SK-N-SH treated with all-trans-retinoic acid at 6 μM for 48 hours (cell line): ENCODE results near the gene HLTF.

Experiments used
- ATAC-seq: fragments of 200-7000 bp; cut with Tn5 transposase; 3 replicates; pipeline ENCODE4 v1.9.1; 2020; ENCODE audit warnings: mild to moderate bottlenecking, moderate library complexity
- BACH2 ChIP-seq: fragments of 250-450 bp; sonication (Bioruptor Pico); IDR thresholded peaks from 2 replicates; pipeline ENCODE4 v1.9.0; 2021; ENCODE audit warnings: mild to moderate bottlenecking, borderline replicate concordance
- CSDC2 ChIP-seq: fragments of 250-450 bp; sonication (Bioruptor Pico); IDR thresholded peaks from 2 replicates; pipeline ENCODE4 v1.5.0; 2020; ENCODE audit warnings: mild to moderate bottlenecking, moderate library complexity
- CSRNP3 ChIP-seq: fragments of 250-450 bp; sonication (Bioruptor Pico); IDR thresholded peaks from 2 replicates; pipeline ENCODE4 v1.5.1; 2021; ENCODE audit warnings: mild to moderate bottlenecking, moderate library complexity
- ESRRG ChIP-seq: fragments of 250-450 bp; sonication (Bioruptor Pico); IDR thresholded peaks from 2 replicates; pipeline ENCODE4 v1.6.1; 2021; ENCODE audit warnings: mild to moderate bottlenecking
- GLIS3 ChIP-seq: fragments of 250-450 bp; sonication (Bioruptor Pico); IDR thresholded peaks from 2 replicates; pipeline ENCODE4 v1.5.0; 2020; ENCODE audit warnings: mild to moderate bottlenecking, moderate library complexity
- ISL1 ChIP-seq: fragments of 250-450 bp; sonication (Bioruptor Pico); IDR thresholded peaks from 2 replicates; pipeline ENCODE4 v2.1.2; 2022; ENCODE audit warnings: mild to moderate bottlenecking, moderate library complexity
- OSR1 ChIP-seq: fragments of 250-450 bp; sonication (Bioruptor Pico); IDR thresholded peaks from 2 replicates; pipeline ENCODE4 v1.8.0; 2022; ENCODE audit warnings: moderate library complexity, mild to moderate bottlenecking, inconsistent platforms
- PPARA ChIP-seq: fragments of 250-450 bp; sonication (Bioruptor Pico); IDR thresholded peaks from 2 replicates; pipeline ENCODE4 v1.5.0; 2020; ENCODE audit warnings: mild to moderate bottlenecking, borderline replicate concordance
- RARB ChIP-seq: fragments of 250-450 bp; sonication (Bioruptor Pico); IDR thresholded peaks from 2 replicates; pipeline ENCODE4 v1.8.0; 2021; ENCODE audit warnings: mild to moderate bottlenecking, moderate library complexity
- SNAI2 ChIP-seq: fragments of 250-450 bp; sonication (Bioruptor Pico); IDR thresholded peaks from 2 replicates; pipeline ENCODE4 v1.5.0; 2020; ENCODE audit warnings: mild to moderate bottlenecking, moderate library complexity
- TCF4 ChIP-seq: fragments of 250-450 bp; sonication (Bioruptor Pico); IDR thresholded peaks from 2 replicates; pipeline ENCODE4 v1.8.0; 2021; ENCODE audit warnings: mild to moderate bottlenecking, moderate library complexity, borderline replicate concordance
- TOX ChIP-seq: fragments of 250-450 bp; sonication (Bioruptor Pico); IDR thresholded peaks from 2 replicates; pipeline ENCODE4 v1.8.0; 2021; ENCODE audit warnings: mild to moderate bottlenecking, moderate library complexity, borderline replicate concordance
- ZC3H10 ChIP-seq: fragments of 250-450 bp; sonication (Bioruptor Pico); IDR thresholded peaks from 2 replicates; pipeline ENCODE4 v1.5.1; 2021; ENCODE audit warnings: mild to moderate bottlenecking, moderate library complexity
- ZFP3 ChIP-seq: fragments of 250-450 bp; sonication (Bioruptor Pico); IDR thresholded peaks from 2 replicates; pipeline ENCODE4 v1.5.0; 2020; ENCODE audit warnings: mild to moderate bottlenecking, moderate library complexity
- ZFP30 ChIP-seq: fragments of 450-650 bp; formaldehyde crosslinking; IDR thresholded peaks from 2 replicates; pipeline ENCODE4 v1.5.0; 2022; ENCODE audit warnings: mild to moderate bottlenecking, moderate library complexity
- ZNF565 ChIP-seq: fragments of 450-650 bp; formaldehyde crosslinking; conservative IDR thresholded peaks from 2 replicates; pipeline ENCODE4 v1.5.0; 2020; ENCODE audit warnings: low read depth, mild to moderate bottlenecking, moderate library complexity
- ZNF70 ChIP-seq: fragments of 450-650 bp; formaldehyde crosslinking; IDR thresholded peaks from 2 replicates; pipeline ENCODE4 v1.5.0; 2020; ENCODE audit warnings: mild to moderate bottlenecking, moderate library complexity
- ZNF8 ChIP-seq: fragments of 450-650 bp; formaldehyde crosslinking; IDR thresholded peaks from 2 replicates; pipeline ENCODE4 v1.5.0; 2020; ENCODE audit warnings: mild to moderate bottlenecking, moderate library complexity
- TF ChIP-seq, protein P1 (sequence below): fragments of 250-450 bp; sonication (Bioruptor Pico); IDR thresholded peaks from 2 replicates; pipeline ENCODE4 v1.8.0; 2021; ENCODE audit warnings: low read depth, mild to moderate bottlenecking, moderate library complexity, borderline replicate concordance
- TF ChIP-seq, protein P2 (sequence below): fragments of 250-450 bp; sonication (Bioruptor Pico); IDR thresholded peaks from 2 replicates; pipeline ENCODE4 v1.5.1; 2020; ENCODE audit warnings: low read depth, mild to moderate bottlenecking, moderate library complexity
- TF ChIP-seq, protein P3 (sequence below): fragments of 250-450 bp; sonication (Bioruptor Pico); IDR thresholded peaks from 2 replicates; pipeline ENCODE4 v1.5.0; 2020; ENCODE audit warnings: mild to moderate bottlenecking, moderate library complexity
- TF ChIP-seq, protein P4 (sequence below): fragments of 250-450 bp; sonication (Bioruptor Pico); IDR thresholded peaks from 2 replicates; pipeline ENCODE4 v1.8.0; 2020; ENCODE audit warnings: mild to moderate bottlenecking, moderate library complexity, borderline replicate concordance

The HLTF gene

DNA sequence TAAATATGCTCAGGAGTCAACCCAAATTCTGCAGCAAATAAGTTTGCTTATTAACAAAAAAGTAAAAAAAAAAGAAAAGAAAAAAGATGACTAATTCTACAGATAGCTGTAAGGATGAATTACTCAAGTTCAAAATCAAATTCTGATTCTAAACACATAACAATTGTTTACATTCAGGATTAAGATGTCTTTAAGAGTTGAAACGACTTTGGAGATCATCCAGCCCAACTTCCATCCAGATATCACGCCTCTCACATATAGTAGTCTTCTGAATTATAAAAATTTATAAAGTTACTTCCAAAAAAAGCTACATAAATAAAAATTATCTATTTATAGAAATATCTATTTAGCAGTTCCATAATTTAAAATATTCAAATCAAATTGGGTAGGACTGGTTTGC lies 55.2 kb downstream of the HLTF start:
- ATAC-seq = no peak
- TF ChIP-seq ZNF565 (CRISPR knock-in tag) (no peak), PPARA (no peak), CSDC2 (CRISPR knock-in tag) (no peak), TOX (no peak), BACH2 (CRISPR knock-in tag) (no peak), ZFP3 (CRISPR knock-in tag) (no peak), ZNF70 (CRISPR knock-in tag) (no peak), ZFP30 (CRISPR knock-in tag) (no peak), ISL1 (CRISPR knock-in tag) (no peak), CSRNP3 (CRISPR knock-in tag) (no peak), ESRRG (CRISPR knock-in tag) (no peak), RARB (CRISPR knock-in tag) (no peak), SNAI2 (CRISPR knock-in tag) (no peak), OSR1 (no peak)
- TF ChIP-seq, protein P1, sequence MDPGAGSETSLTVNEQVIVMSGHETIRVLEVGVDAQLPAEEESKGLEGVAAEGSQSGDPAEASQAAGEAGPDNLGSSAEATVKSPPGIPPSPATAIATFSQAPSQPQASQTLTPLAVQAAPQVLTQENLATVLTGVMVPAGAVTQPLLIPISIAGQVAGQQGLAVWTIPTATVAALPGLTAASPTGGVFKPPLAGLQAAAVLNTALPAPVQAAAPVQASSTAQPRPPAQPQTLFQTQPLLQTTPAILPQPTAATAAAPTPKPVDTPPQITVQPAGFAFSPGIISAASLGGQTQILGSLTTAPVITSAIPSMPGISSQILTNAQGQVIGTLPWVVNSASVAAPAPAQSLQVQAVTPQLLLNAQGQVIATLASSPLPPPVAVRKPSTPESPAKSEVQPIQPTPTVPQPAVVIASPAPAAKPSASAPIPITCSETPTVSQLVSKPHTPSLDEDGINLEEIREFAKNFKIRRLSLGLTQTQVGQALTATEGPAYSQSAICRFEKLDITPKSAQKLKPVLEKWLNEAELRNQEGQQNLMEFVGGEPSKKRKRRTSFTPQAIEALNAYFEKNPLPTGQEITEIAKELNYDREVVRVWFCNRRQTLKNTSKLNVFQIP (CRISPR knock-in tag) = no peak
- TF ChIP-seq, protein P2, sequence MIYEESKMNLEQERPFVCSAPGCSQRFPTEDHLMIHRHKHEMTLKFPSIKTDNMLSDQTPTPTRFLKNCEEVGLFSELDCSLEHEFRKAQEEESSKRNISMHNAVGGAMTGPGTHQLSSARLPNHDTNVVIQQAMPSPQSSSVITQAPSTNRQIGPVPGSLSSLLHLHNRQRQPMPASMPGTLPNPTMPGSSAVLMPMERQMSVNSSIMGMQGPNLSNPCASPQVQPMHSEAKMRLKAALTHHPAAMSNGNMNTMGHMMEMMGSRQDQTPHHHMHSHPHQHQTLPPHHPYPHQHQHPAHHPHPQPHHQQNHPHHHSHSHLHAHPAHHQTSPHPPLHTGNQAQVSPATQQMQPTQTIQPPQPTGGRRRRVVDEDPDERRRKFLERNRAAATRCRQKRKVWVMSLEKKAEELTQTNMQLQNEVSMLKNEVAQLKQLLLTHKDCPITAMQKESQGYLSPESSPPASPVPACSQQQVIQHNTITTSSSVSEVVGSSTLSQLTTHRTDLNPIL (CRISPR knock-in tag) = no peak
- TF ChIP-seq, protein P3, sequence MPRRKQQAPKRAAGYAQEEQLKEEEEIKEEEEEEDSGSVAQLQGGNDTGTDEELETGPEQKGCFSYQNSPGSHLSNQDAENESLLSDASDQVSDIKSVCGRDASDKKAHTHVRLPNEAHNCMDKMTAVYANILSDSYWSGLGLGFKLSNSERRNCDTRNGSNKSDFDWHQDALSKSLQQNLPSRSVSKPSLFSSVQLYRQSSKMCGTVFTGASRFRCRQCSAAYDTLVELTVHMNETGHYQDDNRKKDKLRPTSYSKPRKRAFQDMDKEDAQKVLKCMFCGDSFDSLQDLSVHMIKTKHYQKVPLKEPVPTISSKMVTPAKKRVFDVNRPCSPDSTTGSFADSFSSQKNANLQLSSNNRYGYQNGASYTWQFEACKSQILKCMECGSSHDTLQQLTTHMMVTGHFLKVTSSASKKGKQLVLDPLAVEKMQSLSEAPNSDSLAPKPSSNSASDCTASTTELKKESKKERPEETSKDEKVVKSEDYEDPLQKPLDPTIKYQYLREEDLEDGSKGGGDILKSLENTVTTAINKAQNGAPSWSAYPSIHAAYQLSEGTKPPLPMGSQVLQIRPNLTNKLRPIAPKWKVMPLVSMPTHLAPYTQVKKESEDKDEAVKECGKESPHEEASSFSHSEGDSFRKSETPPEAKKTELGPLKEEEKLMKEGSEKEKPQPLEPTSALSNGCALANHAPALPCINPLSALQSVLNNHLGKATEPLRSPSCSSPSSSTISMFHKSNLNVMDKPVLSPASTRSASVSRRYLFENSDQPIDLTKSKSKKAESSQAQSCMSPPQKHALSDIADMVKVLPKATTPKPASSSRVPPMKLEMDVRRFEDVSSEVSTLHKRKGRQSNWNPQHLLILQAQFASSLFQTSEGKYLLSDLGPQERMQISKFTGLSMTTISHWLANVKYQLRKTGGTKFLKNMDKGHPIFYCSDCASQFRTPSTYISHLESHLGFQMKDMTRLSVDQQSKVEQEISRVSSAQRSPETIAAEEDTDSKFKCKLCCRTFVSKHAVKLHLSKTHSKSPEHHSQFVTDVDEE = no peak
- TF ChIP-seq, protein P4, sequence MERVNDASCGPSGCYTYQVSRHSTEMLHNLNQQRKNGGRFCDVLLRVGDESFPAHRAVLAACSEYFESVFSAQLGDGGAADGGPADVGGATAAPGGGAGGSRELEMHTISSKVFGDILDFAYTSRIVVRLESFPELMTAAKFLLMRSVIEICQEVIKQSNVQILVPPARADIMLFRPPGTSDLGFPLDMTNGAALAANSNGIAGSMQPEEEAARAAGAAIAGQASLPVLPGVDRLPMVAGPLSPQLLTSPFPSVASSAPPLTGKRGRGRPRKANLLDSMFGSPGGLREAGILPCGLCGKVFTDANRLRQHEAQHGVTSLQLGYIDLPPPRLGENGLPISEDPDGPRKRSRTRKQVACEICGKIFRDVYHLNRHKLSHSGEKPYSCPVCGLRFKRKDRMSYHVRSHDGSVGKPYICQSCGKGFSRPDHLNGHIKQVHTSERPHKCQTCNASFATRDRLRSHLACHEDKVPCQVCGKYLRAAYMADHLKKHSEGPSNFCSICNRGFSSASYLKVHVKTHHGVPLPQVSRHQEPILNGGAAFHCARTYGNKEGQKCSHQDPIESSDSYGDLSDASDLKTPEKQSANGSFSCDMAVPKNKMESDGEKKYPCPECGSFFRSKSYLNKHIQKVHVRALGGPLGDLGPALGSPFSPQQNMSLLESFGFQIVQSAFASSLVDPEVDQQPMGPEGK (CRISPR knock-in tag) = no peak

- no peak for ATAC-seq
- no peak for TF ChIP-seq ISL1 (CRISPR knock-in tag)
- TF ChIP-seq CSRNP3 (CRISPR knock-in tag) = no peak
- TF ChIP-seq RARB (CRISPR knock-in tag) = no peak
- TF ChIP-seq ZNF8 = no peak
- TF ChIP-seq, protein P4 (CRISPR knock-in tag) = no peak
- TF ChIP-seq TCF4 (CRISPR knock-in tag) = no peak
- no peak for TF ChIP-seq ZFP30 (CRISPR knock-in tag)
- TF ChIP-seq GLIS3 (CRISPR knock-in tag) = no peak
- TF ChIP-seq, protein P2 (CRISPR knock-in tag) = no peak
- TF ChIP-seq ZNF565 (CRISPR knock-in tag) = no peak
- TF ChIP-seq, protein P1 (CRISPR knock-in tag) = no peak
- no peak for TF ChIP-seq PPARA
- TF ChIP-seq BACH2 (CRISPR knock-in tag) = no peak
- TF ChIP-seq ZNF70 (CRISPR knock-in tag) = no peak
- TF ChIP-seq ZC3H10 (CRISPR knock-in tag) = no peak
- TF ChIP-seq ESRRG (CRISPR knock-in tag) = no peak
- TF ChIP-seq OSR1 = no peak
- TF ChIP-seq SNAI2 (CRISPR knock-in tag) = no peak
Measured at GRCh38 chr3:149026718-149027117, 59.6 kb downstream of the HLTF start.
